ENCODE results near the gene LRR1.

- TF ChIP-seq POLR2A (IDR thresholded peaks at IDR 0.05) (no peak), CTCF (IDR thresholded peaks at IDR 0.05) (no peak)
These were observed 38.6 kb upstream of the LRR1 start for GRCh38 chr14:49559979-49560768.
